MG63 (cell line): ENCODE data around the gene IQCC. TPM values are rescaled to one million over a fixed set of nuclear protein-coding genes. Genes with fewer than 3 reads are reported as not detected.

Experiments used
- DNase-seq: peaks from one replicate; pipeline ENCODE4 v3.0.0-alpha.2; 2020
- H3K27me3 ChIP-seq: fragments of 250-450 bp; sonication (Bioruptor Pico); 2 replicates; pipeline ENCODE4 v1.5.1; 2020; ENCODE audit warnings: mild to moderate bottlenecking, moderate library complexity
- H3K36me3 ChIP-seq: fragments of 250-450 bp; sonication (Bioruptor Pico); 2 replicates; pipeline ENCODE4 v1.5.1; 2020; ENCODE audit warnings: mild to moderate bottlenecking, moderate library complexity
- H3K4me3 ChIP-seq: fragments of 250-450 bp; sonication (Bioruptor Pico); 2 replicates; pipeline ENCODE4 v1.5.1; 2020; ENCODE audit warnings: mild to moderate bottlenecking, moderate library complexity
- H3K9me3 ChIP-seq: fragments of 250-450 bp; sonication (Bioruptor Pico); 2 replicates; pipeline ENCODE4 v1.5.1; 2020; ENCODE audit warnings: mild to moderate bottlenecking, moderate library complexity
- total RNA-seq: library from RNA; depleted of rRNA; stranded (reverse); fragments of >200 nt; shearing (Covaris generic); gene quantifications from 2 replicates; pipeline ENCODE4 v1.2.3, GENCODE V29; 2014; ENCODE audit warnings: low replicate concordance; rRNA removed

IQCC gene
- total RNA-seq, 1 experiment from 2014 or later, result 3.8 TPM

DNA sequence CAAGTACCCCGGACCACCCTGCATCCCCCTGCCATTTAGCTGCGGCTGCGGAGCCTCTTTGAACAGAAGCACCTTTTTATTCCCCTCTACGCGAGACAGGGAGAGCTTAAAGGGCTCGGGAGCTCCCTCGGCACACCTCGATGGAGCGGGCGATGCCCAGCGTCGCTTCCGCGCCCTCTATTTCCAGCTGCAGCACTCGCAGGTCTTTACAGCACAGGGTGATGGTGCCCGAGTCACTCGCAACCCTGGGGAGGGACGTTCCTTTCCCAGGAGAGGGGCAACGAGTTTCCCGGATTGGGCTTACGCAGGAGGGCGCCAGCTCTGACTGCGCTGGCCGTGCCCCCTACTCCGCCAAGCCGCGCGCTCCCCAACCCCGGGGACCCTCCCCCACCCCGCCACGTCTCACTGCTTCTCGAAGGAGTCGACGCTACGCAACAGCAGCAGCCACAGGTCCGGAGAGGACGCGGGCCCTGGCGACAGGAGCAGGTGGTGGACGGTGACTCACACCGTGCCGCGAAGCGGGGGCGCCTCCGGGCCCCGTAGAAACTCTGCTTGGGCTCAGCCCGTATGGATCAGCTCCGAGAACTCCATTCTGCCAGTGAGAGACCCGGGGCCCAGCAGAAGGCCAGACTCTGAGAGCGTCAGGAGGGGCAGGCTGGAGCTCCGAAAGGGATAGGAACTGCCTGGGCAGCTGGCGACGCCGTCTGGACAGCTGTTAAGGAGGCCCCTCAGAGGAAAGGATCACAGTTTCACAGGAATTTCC lies 35.7 kb downstream of the IQCC start:
- H3K36me3 ChIP-seq, result no peaks in the 10 kb centered on the region; the same call in 1 of the 2 replicates
- peak overlapping the region; percentile 42 for H3K4me3 ChIP-seq
- DNase-seq, result peak; percentile 61
- H3K9me3 ChIP-seq, result no peaks in the 10 kb centered on the region
- no peaks in the 10 kb centered on the region for H3K27me3 ChIP-seq

DNA sequence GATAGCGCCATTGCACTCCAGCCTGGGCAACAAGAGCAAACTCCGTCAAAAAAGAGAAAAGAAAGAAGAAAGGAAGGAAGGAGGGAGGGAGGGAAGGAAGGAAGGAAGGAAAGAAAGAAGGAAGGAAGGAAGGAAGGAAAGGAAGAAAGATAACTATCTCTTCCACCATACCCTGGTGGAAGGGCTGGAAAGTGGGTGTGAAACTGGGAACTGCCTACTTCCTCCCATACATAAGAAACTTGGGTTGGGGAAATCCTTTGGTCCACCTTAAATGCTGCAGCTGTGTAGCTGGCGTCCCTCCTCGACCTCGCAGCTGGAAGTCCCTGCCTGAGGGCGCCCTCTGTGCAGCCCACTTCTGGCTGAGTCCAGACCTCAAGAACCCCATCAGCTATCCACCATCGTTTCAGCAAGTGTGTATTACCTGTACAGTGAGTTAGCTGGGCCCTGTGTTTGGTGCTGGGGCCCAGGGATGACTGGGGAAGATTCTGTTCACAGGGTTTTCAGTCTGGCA lies 36.9 kb downstream of the IQCC start:
- H3K9me3 ChIP-seq, result no peaks in the 10 kb centered on the region
- DNase-seq, result peak; percentile 44
- no peaks in the 10 kb centered on the region for H3K36me3 ChIP-seq
- H3K27me3 ChIP-seq, result no peaks in the 10 kb centered on the region
- H3K4me3 ChIP-seq, result no peak overlapping the region

DNA sequence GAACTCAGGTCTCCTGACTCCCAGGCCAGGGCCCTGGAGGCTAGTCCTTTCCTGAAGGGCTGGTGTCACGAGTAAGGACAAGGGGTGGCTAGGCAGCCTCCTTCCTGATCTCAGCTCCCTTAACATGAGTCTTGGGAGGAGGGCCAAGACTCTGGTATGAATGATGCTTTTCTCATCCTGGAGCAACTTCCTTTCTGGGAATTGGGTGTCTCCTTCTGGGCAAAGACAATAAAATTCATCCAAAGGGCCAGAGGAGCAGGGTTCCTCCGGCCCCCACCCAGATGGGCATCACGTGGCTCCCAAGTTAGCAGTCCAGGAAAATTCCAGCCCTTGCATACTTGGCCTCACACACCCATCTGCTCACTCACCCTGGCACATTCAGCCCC lies 41.4 kb downstream of the IQCC start, which contains the start of gene FAM167B:
FAM167B (plus strand) TSS at position 335 of the 386 bp plus-strand sequence. CDS start 200 bp downstream, outside the sequence.
- DNase-seq, result peak; percentile 73

DNA sequence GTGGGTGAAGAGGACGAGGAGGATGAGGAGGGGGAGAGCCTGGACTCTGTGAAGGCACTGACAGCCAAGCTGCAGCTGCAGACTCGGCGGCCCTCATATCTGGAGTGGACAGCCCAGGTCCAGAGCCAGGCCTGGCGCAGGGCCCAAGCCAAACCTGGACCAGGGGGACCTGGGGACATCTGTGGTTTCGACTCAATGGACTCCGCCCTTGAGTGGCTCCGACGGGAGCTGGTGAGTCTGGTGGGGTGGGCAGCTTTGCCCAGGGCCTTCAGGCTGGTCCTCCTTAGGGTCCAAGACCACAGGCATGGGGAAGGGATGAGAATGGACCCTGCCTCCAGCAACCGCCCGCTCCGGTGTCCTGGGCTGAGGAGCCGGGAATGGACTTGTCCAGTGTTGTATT lies 42.0 kb downstream of the IQCC start:
- no peaks in the 10 kb centered on the region for H3K9me3 ChIP-seq
- H3K36me3 ChIP-seq, result no peaks in the 10 kb centered on the region
- no peak for DNase-seq
- no peak overlapping the region for H3K4me3 ChIP-seq
- H3K27me3 ChIP-seq, result no peaks in the 10 kb centered on the region

More for the DNA sequence above, 41.4 kb downstream of the IQCC start, which contains the start of gene FAM167B:
- no peaks in the 10 kb centered on the region for H3K36me3 ChIP-seq
- H3K27me3 ChIP-seq, result no peaks in the 10 kb centered on the region
- H3K4me3 ChIP-seq, result no peak within 1 kb of the TSS
- H3K9me3 ChIP-seq, result no peaks in the 10 kb centered on the region

DNA sequence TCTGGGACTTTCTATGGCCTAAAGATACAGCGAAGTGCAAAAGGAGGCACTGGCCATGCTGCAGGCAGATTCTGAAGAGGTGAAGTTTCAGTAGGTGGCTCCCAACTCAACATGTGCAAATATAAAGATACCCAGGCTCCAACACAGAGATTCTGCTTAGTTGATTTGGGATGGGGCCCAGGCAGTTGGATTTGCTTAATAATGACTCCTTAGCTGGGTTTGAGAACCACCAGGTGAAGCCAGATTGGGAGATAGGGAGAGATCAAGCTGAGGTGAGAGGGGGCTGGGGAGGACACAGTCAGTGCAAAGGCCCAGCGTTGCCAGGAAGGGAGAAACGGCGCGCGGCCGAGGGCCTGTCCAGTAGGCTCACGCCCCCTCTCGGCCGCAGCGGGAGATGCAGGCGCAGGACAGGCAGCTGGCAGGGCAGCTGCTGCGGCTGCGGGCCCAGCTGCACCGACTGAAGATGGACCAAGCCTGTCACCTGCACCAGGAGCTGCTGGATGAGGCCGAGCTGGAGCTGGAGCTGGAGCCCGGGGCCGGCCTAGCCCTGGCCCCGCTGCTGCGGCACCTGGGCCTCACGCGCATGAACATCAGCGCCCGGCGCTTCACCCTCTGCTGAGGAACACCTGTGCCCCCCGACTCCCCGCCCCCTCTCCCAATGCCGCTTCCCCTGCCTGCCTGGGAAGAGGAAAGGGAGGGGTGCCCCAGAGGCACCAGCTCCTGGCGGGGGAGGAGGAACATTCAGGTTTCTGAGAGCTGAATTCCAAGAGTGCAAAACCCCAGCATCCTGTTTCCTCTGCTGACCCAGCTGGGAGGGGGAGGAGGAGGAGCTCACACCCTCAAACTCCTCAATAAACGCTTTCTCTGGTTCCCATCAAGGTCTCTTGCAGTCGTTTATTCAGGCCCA lies 42.8 kb downstream of the IQCC start:
- H3K4me3 ChIP-seq, result no peak overlapping the region
- no peaks in the 10 kb centered on the region for H3K9me3 ChIP-seq
- H3K27me3 ChIP-seq, result no peaks in the 10 kb centered on the region
- peak; percentile 65 for DNase-seq
- H3K36me3 ChIP-seq, result no peaks in the 10 kb centered on the region

DNA sequence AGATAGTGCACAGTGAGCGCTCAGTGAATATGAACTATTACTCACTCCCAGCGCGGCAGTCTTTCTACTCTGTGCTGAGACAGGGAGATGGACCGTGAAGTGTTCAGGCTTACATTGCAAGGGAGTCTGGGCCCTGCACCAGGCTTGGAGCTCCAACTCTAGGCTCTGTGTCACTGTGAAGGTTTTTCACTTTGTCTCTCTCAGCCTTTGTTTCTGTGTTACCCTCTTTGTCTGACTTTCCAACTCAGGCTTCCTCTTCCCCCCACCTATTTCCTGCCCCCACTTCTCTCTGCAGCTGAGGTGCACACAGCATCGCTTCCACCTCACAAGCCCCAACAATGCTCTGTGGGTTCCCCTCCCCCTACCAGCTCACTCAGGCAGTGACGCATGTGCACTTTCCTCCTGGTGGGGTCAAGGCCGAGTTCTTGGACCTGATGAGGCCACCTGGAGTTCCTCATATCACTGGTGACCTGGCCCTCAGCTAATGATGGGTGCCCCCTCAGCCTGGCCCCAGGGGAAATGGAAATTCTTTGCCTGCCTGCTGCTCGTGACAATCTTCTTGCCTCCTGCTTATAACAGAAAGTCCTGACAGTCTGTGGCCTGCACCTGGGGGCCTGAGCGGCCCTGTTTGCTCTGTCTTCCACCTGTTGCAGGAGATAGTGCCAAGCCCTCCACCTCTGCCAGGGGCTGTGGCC lies 44.5 kb downstream of the IQCC start:
- H3K36me3 ChIP-seq, result no peaks in the 10 kb centered on the region
- no peaks in the 10 kb centered on the region for H3K9me3 ChIP-seq
- no peak overlapping the region for H3K4me3 ChIP-seq
- no peak for DNase-seq
- no peaks in the 10 kb centered on the region for H3K27me3 ChIP-seq

- Histone ChIP-seq H3K27me3 (no peaks in the 10 kb centered on the region), H3K9me3 (no peaks in the 10 kb centered on the region), H3K36me3 (no peaks in the 10 kb centered on the region), H3K4me3 (no peak within 1 kb of the TSS)
- DNase-seq, result no peak
These were observed 45.6 kb downstream of the IQCC start, which contains the start of gene LCK for GRCh38 chr1:32250893-32251716. TSS of gene LCK (plus strand) at chr1:32251265. CDS start at chr1:32274330, 23,065 bp downstream.

- Histone ChIP-seq H3K4me3 (no peak overlapping the region), H3K27me3 (no peaks in the 10 kb centered on the region), H3K36me3 (no peaks in the 10 kb centered on the region), H3K9me3 (no peaks in the 10 kb centered on the region)
- no peak for DNase-seq
These were observed 49.9 kb downstream of the IQCC start for GRCh38 chr1:32255072-32256071.

DNA sequence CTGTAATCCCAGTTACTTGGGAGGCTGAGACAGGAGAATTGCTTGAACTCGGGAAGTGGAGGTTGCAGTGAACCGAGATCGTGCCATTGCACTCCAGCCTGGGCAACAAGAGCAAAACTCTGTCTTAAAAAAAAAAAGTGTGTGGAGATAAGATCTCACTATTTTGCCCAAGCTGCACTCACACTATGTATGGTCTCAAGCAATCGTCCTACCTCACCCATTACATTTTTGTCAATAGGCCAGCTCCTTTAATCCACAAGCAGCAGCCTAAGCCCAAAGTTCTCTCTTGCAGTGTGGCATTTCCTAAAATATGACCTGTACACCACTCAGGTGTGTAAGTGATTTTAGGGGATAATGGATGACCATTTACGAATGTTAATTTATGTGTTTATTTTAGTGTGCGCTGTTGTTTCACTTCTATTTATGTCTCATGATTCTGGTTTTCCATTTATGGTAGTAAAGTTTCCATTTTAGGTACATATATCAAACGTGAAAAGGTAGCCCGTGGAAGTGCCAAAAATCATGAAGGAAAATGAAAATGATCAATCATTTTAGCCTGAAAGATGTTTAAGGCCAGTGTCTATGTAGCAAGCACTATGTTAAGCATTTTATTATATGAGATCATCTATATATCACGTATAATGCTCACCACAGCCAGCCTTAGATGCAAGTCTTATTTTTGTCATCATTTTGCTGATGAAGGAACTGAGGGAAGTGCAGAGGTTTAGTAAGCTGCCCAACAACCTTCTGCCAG lies 51.2 kb downstream of the IQCC start:
- Histone ChIP-seq H3K36me3 (no peaks in the 10 kb centered on the region), H3K4me3 (no peak overlapping the region), H3K9me3 (no peaks in the 10 kb centered on the region), H3K27me3 (no peaks in the 10 kb centered on the region)
- no peak for DNase-seq

- Histone ChIP-seq H3K9me3 (no peaks in the 10 kb centered on the region), H3K36me3 (no peaks in the 10 kb centered on the region), H3K4me3 (no peak overlapping the region), H3K27me3 (no peaks in the 10 kb centered on the region)
- no peak for DNase-seq
These were observed 51.7 kb downstream of the IQCC start for GRCh38 chr1:32257227-32257508.

Other genes with a start within 250 kb of the IQCC start
- 123 and 150 TPM in 2 replicates for gene KHDRBS1, start 191.8 kb upstream of the IQCC start, total RNA-seq
- gene TMEM39B, start 132.7 kb upstream of the IQCC start, total RNA-seq, result 7.3 and 13.0 TPM in 2 replicates
- gene KPNA6, start 97.6 kb upstream of the IQCC start, total RNA-seq, result 38.6 and 43.0 TPM in 2 replicates
- gene TXLNA, start 26.0 kb upstream of the IQCC start, total RNA-seq, result 78.6 and 87.6 TPM in 2 replicates
- gene CCDC28B, start 5.1 kb upstream of the IQCC start, total RNA-seq, result 1.5 TPM in 1 of 2 replicates, not detected in the other
- not detected in 2 replicates for gene DCDC2B, start 3.4 kb downstream of the IQCC start, total RNA-seq
- gene TMEM234, start 16.7 kb downstream of the IQCC start, total RNA-seq, result 12.2 and 14.5 TPM in 2 replicates
- gene EIF3I, start 16.7 kb downstream of the IQCC start, total RNA-seq, result 515 and 870 TPM in 2 replicates
- 0.30 TPM in 1 of 2 replicates, not detected in the other for gene FAM167B, start 41.6 kb downstream of the IQCC start, total RNA-seq
- gene LCK, start 45.6 kb downstream of the IQCC start, total RNA-seq, result not detected in 2 replicates
- gene HDAC1, start 86.4 kb downstream of the IQCC start, total RNA-seq, result 88.0 and 98.3 TPM in 2 replicates
- gene MARCKSL1, start 130.6 kb downstream of the IQCC start, total RNA-seq, result 12.6 and 19.1 TPM in 2 replicates
- 0.10 TPM in 1 of 2 replicates, not detected in the other for gene FAM229A, start 156.8 kb downstream of the IQCC start, total RNA-seq
- gene TSSK3, start 156.9 kb downstream of the IQCC start, total RNA-seq, result not detected in 2 replicates
- gene BSDC1, start 188.8 kb downstream of the IQCC start, total RNA-seq, result 35.8 and 52.2 TPM in 2 replicates